Transverse colon (tissue), 4 donors: ENCODE results near the gene LMAN2L.

Experiments
- CTCF ChIP-seq, 5 experiments: fragments of 200-600 bp in 3 of 5; fragments of 450-650 bp in 2 of 5; sonication (generic) in 3 of 5; IDR thresholded peaks; 1 replicate in 2 of 5; 2 replicates in 3 of 5; pipeline ENCODE4 v1.5.1; 2016 to 2017; ENCODE audit warnings: antibody characterized with exemption in 5 of 5, inconsistent platforms in 3 of 5, mild to moderate bottlenecking in 2 of 5, moderate library complexity in 1 of 5
- EP300 ChIP-seq: sonication (generic); formaldehyde crosslinking; IDR thresholded peaks from one replicate; pipeline ENCODE4 v1.6.1; 2017; ENCODE audit warnings: antibody characterized with exemption, low read depth
- POLR2A ChIP-seq: fragments of 450-650 bp; IDR thresholded peaks from one replicate; pipeline ENCODE4 v1.6.1; 2016; ENCODE audit warnings: antibody characterized with exemption, mild to moderate bottlenecking, moderate library complexity
- POLR2AphosphoS5 ChIP-seq, 3 donors: sonication (generic); formaldehyde crosslinking; IDR thresholded peaks; one replicate each; pipeline ENCODE4 v1.6.1; 2016; ENCODE audit warnings: antibody characterized with exemption in 3 of 3

- TF ChIP-seq CTCF (IDR thresholded peaks at IDR 0.05) (no peak), POLR2AphosphoS5 (IDR thresholded peaks at IDR 0.05) (no peak), POLR2A (no peak), EP300 (no peak)
These were observed 48.7 kb downstream of the LMAN2L start for GRCh38 chr2:96691022-96691612.
